ENCODE results near the gene PRTFDC1.

DNA sequence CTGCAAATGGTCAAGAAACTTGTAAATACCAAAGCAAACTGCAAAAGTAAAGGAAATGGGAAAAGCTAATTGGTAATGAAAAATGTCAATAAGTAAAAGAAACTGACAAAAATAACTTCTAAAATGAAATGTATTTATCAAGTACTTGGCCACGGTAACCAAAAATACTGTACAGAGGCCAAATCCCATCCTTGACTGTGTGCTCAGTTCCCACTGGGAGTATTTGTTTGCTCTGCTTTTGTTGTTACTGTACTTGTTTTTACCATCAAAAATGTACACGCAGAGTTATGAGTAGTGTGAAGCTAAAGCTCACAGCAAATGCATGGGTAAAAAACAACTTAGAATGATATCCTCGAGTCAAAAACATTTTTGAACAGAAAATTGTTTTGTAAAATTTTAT lies 32.5 kb upstream of the PRTFDC1 start:
- TF ChIP-seq, protein P1, sequence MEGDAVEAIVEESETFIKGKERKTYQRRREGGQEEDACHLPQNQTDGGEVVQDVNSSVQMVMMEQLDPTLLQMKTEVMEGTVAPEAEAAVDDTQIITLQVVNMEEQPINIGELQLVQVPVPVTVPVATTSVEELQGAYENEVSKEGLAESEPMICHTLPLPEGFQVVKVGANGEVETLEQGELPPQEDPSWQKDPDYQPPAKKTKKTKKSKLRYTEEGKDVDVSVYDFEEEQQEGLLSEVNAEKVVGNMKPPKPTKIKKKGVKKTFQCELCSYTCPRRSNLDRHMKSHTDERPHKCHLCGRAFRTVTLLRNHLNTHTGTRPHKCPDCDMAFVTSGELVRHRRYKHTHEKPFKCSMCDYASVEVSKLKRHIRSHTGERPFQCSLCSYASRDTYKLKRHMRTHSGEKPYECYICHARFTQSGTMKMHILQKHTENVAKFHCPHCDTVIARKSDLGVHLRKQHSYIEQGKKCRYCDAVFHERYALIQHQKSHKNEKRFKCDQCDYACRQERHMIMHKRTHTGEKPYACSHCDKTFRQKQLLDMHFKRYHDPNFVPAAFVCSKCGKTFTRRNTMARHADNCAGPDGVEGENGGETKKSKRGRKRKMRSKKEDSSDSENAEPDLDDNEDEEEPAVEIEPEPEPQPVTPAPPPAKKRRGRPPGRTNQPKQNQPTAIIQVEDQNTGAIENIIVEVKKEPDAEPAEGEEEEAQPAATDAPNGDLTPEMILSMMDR (IDR thresholded peaks at IDR 0.05), result no peak
- no peak for TF ChIP-seq POLR2A (IDR thresholded peaks at IDR 0.05)
